SJCRH30 (cell line): ENCODE measurements around the gene KIF6. TPM values are rescaled to one million over a fixed set of nuclear protein-coding genes. Genes with fewer than 3 reads are reported as not detected.
"Not testable (repeated sequence)": the region's sequence is repeated elsewhere in the genome, so short reads cannot be mapped to it uniquely, and the experiment has no call there.

Experiments used
- DNase-seq, 2 experiments: peaks; one replicate each; pipeline ENCODE4 v3.0.0-alpha.2; 2015 to 2020
- H3K27ac ChIP-seq: fragments of 250-450 bp; sonication (Bioruptor Pico); 2 replicates; pipeline ENCODE4 v1.5.1; 2020; ENCODE audit warnings: mild to moderate bottlenecking, moderate library complexity
- H3K27me3 ChIP-seq: fragments of 250-450 bp; sonication (Bioruptor Pico); 2 replicates; pipeline ENCODE4 v1.5.1; 2020; ENCODE audit warnings: mild to moderate bottlenecking, moderate library complexity
- H3K36me3 ChIP-seq: fragments of 250-450 bp; sonication (Bioruptor Pico); 2 replicates; pipeline ENCODE4 v1.5.1; 2020; ENCODE audit warnings: mild to moderate bottlenecking, moderate library complexity
- H3K4me1 ChIP-seq: fragments of 250-450 bp; sonication (Bioruptor Pico); 2 replicates; pipeline ENCODE4 v1.5.1; 2020; ENCODE audit warnings: mild to moderate bottlenecking, moderate library complexity
- H3K4me3 ChIP-seq: fragments of 250-450 bp; sonication (Bioruptor Pico); 2 replicates; pipeline ENCODE4 v1.5.1; 2020; ENCODE audit warnings: mild to moderate bottlenecking, moderate library complexity
- H3K9me3 ChIP-seq: fragments of 250-450 bp; sonication (Bioruptor Pico); replicated peaks from 2 replicates; pipeline ENCODE4 v1.5.1; 2020; ENCODE audit warnings: mild to moderate bottlenecking, moderate library complexity
- total RNA-seq: library from RNA; depleted of rRNA; stranded (reverse); fragments of >200 nt; shearing (Covaris generic); gene quantifications from 2 replicates; pipeline ENCODE4 v1.2.3, GENCODE V29; 2014

KIF6 gene
- total RNA-seq, 1 experiment from 2014 or later, result 0.22 TPM

- H3K27me3 ChIP-seq, H3K36me3 ChIP-seq, H3K9me3 ChIP-seq, H3K27ac ChIP-seq, DNase-seq, H3K4me3 ChIP-seq, H3K4me1 ChIP-seq: not testable (repeated sequence)
Measured at GRCh38 chr6:39509831-39510230, 215.4 kb downstream of the KIF6 start.

- H3K27me3 ChIP-seq, result no peaks in the 10 kb centered on the region
- H3K4me3 ChIP-seq, result no peak overlapping the region
- no peak overlapping the region for H3K27ac ChIP-seq
- DNase-seq, result no peak
- no peaks in the 10 kb centered on the region for H3K4me1 ChIP-seq
- H3K9me3 ChIP-seq, result 0 out of 2 replicates have a peak, but pooled peaks cover 2% of the 10 kb centered on the region
- H3K36me3 ChIP-seq, result no peaks in the 10 kb centered on the region
Measured at GRCh38 chr6:39508515-39508914, 216.7 kb downstream of the KIF6 start.

- Histone ChIP-seq H3K4me1 (no peaks in the 10 kb centered on the region), H3K4me3 (no peak overlapping the region), H3K27ac (no peak overlapping the region), H3K36me3 (no peaks in the 10 kb centered on the region), H3K9me3 (0 out of 2 replicates have a peak, but pooled peaks cover 2% of the 10 kb centered on the region), H3K27me3 (no peaks in the 10 kb centered on the region)
- DNase-seq, result no peak
Measured at GRCh38 chr6:39507331-39507998, 217.7 kb downstream of the KIF6 start.

GRCh38 chr6:39502362-39502955 is 222.7 kb downstream of the KIF6 start:
- DNase-seq, H3K4me1 ChIP-seq, H3K36me3 ChIP-seq, H3K9me3 ChIP-seq, H3K27me3 ChIP-seq, H3K27ac ChIP-seq, H3K4me3 ChIP-seq: not testable (repeated sequence)

- Histone ChIP-seq H3K4me1 (no peaks in the 10 kb centered on the region), H3K27me3 (no peaks in the 10 kb centered on the region), H3K4me3 (no peak overlapping the region), H3K36me3 (no peaks in the 10 kb centered on the region), H3K27ac (no peak overlapping the region), H3K9me3 (no peaks in the 10 kb centered on the region)
- DNase-seq, result no peak
Measured at GRCh38 chr6:39499053-39499452, 226.2 kb downstream of the KIF6 start.

GRCh38 chr6:39498096-39498495 is 227.1 kb downstream of the KIF6 start:
- Histone ChIP-seq H3K9me3 (no peaks in the 10 kb centered on the region), H3K4me3 (no peak overlapping the region), H3K27ac (no peak overlapping the region)

GRCh38 chr6:39496915-39497314 is 228.3 kb downstream of the KIF6 start:
- no peak overlapping the region for H3K4me3 ChIP-seq
- no peaks in the 10 kb centered on the region for H3K27me3 ChIP-seq
- DNase-seq, result no peak
- no peaks in the 10 kb centered on the region for H3K9me3 ChIP-seq
- H3K27ac ChIP-seq, result no peak overlapping the region
- no peaks in the 10 kb centered on the region for H3K36me3 ChIP-seq
- no peaks in the 10 kb centered on the region for H3K4me1 ChIP-seq

More at GRCh38 chr6:39498096-39498495, 227.1 kb downstream of the KIF6 start:
- Histone ChIP-seq H3K27me3 (no peaks in the 10 kb centered on the region), H3K36me3 (no peaks in the 10 kb centered on the region), H3K4me1 (no peaks in the 10 kb centered on the region)
- no peak for DNase-seq

GRCh38 chr6:39496456-39496855 is 228.8 kb downstream of the KIF6 start:
- no peaks in the 10 kb centered on the region for H3K36me3 ChIP-seq
- DNase-seq, result no peak
- no peaks in the 10 kb centered on the region for H3K27me3 ChIP-seq
- no peak overlapping the region for H3K27ac ChIP-seq
- no peak overlapping the region for H3K4me3 ChIP-seq
- no peaks in the 10 kb centered on the region for H3K9me3 ChIP-seq
- no peaks in the 10 kb centered on the region for H3K4me1 ChIP-seq

- no peak overlapping the region for H3K4me3 ChIP-seq
- H3K4me1 ChIP-seq, result no peaks in the 10 kb centered on the region
- H3K27me3 ChIP-seq, result no peaks in the 10 kb centered on the region
- no peak for DNase-seq
- no peak overlapping the region for H3K27ac ChIP-seq
- H3K36me3 ChIP-seq, result no peaks in the 10 kb centered on the region
- H3K9me3 ChIP-seq, result no peaks in the 10 kb centered on the region
Measured at GRCh38 chr6:39495640-39496039, 229.6 kb downstream of the KIF6 start.

GRCh38 chr6:39494998-39495397 is 230.2 kb downstream of the KIF6 start:
- Histone ChIP-seq H3K36me3 (no peaks in the 10 kb centered on the region), H3K27ac (no peak overlapping the region), H3K27me3 (no peaks in the 10 kb centered on the region), H3K9me3 (no peaks in the 10 kb centered on the region), H3K4me3 (no peak overlapping the region), H3K4me1 (no peaks in the 10 kb centered on the region)
- no peak for DNase-seq

- no peak for DNase-seq
- Histone ChIP-seq H3K36me3 (no peaks in the 10 kb centered on the region), H3K27me3 (no peaks in the 10 kb centered on the region), H3K9me3 (no peaks in the 10 kb centered on the region), H3K4me1 (no peaks in the 10 kb centered on the region), H3K4me3 (no peak overlapping the region), H3K27ac (no peak overlapping the region)
Measured at GRCh38 chr6:39493777-39494176, 231.4 kb downstream of the KIF6 start.

- DNase-seq, result no peak
- Histone ChIP-seq H3K27me3 (no peaks in the 10 kb centered on the region), H3K27ac (no peak overlapping the region), H3K9me3 (no peaks in the 10 kb centered on the region), H3K36me3 (no peaks in the 10 kb centered on the region), H3K4me1 (no peaks in the 10 kb centered on the region), H3K4me3 (no peak overlapping the region)
Measured at GRCh38 chr6:39493174-39493573, 232.0 kb downstream of the KIF6 start.

- Histone ChIP-seq H3K4me1 (no peaks in the 10 kb centered on the region), H3K27me3 (no peaks in the 10 kb centered on the region), H3K36me3 (no peaks in the 10 kb centered on the region), H3K9me3 (no peaks in the 10 kb centered on the region), H3K4me3 (no peak overlapping the region), H3K27ac (no peak overlapping the region)
- DNase-seq, result no peak
Measured at GRCh38 chr6:39490108-39490507, 235.1 kb downstream of the KIF6 start.

GRCh38 chr6:39488255-39488879 is 236.8 kb downstream of the KIF6 start:
- H3K4me3 ChIP-seq, result no peak overlapping the region
- no peaks in the 10 kb centered on the region for H3K4me1 ChIP-seq
- no peaks in the 10 kb centered on the region for H3K36me3 ChIP-seq
- DNase-seq, result no peak
- H3K27me3 ChIP-seq, result no peaks in the 10 kb centered on the region
- H3K27ac ChIP-seq, result no peak overlapping the region
- no peaks in the 10 kb centered on the region for H3K9me3 ChIP-seq

- Histone ChIP-seq H3K27ac (no peak overlapping the region), H3K9me3 (no peaks in the 10 kb centered on the region), H3K27me3 (no peaks in the 10 kb centered on the region), H3K4me1 (no peaks in the 10 kb centered on the region), H3K36me3 (no peaks in the 10 kb centered on the region), H3K4me3 (no peak overlapping the region)
- no peak for DNase-seq
Measured at GRCh38 chr6:39484276-39484675, 240.9 kb downstream of the KIF6 start.

GRCh38 chr6:39479819-39480218 is 245.4 kb downstream of the KIF6 start:
- not testable (repeated sequence) for H3K4me3 ChIP-seq, DNase-seq, H3K36me3 ChIP-seq, H3K4me1 ChIP-seq, H3K27ac ChIP-seq, H3K9me3 ChIP-seq, H3K27me3 ChIP-seq
